Measurements from ENCODE around the gene SMIM20.

GRCh38 chr4:25930731-25931354, 16.8 kb downstream of the SMIM20 start:
- no peak for TF ChIP-seq CTCF (IDR thresholded peaks at IDR 0.05)
- TF ChIP-seq POLR2A (IDR thresholded peaks at IDR 0.05): no peak
